Measurements from ENCODE around the gene CHRNG.

CHRNG gene

DNA sequence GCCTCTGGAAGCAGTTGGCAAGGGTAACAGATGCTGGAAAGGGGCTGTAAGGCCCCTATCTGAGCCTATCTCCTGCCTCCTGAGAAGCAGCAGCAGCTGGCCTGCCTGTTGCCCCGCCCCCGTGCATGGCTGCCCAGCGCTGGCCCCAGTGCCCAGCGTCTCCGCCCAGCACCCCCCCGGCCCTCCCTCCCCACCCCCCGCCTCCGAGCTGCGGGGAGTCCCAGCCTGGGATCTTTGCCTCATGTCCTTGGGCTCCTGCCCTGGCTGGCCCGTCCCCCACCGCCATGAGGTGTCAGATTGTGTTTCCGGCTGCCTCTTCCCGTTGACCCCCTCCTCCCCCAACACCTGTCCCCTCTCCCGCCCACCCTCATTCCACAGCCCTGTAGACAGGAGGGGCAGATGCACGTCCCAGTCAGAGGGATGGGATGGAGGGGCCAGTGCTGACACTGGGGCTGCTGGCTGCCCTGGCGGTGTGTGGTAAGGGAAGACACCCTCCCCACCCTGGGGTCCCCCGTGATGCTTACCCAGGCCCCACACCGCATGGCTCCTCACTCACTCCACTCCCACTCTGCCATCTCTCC, 13.6 kb upstream of the CHRNG start, which contains the start of gene CHRND:
CHRND (plus strand) TSS at position 370 of the 581 bp plus-strand sequence; CDS start at position 426, 56 bp downstream.
- TF ChIP-seq YY1 (IDR thresholded peaks at IDR 0.05; ENCODE audit: low read depth) (0 out of 2 replicates have a peak, but pooled peaks have one; percentile 30), RAD21 (IDR thresholded peaks at IDR 0.05; ENCODE audit: low read depth) (no peak), ZBTB7A (IDR thresholded peaks at IDR 0.05; ENCODE audit: low read depth) (no peak)
- TF ChIP-seq, protein P1, sequence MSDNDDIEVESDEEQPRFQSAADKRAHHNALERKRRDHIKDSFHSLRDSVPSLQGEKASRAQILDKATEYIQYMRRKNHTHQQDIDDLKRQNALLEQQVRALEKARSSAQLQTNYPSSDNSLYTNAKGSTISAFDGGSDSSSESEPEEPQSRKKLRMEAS (IDR thresholded peaks at IDR 0.05), result no peak
- TF ChIP-seq, protein P2, sequence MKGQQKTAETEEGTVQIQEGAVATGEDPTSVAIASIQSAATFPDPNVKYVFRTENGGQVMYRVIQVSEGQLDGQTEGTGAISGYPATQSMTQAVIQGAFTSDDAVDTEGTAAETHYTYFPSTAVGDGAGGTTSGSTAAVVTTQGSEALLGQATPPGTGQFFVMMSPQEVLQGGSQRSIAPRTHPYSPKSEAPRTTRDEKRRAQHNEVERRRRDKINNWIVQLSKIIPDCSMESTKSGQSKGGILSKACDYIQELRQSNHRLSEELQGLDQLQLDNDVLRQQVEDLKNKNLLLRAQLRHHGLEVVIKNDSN (IDR thresholded peaks at IDR 0.05), result no peak

- TF ChIP-seq YY1 (IDR thresholded peaks at IDR 0.05; ENCODE audit: low read depth) (no peak), EP300 (IDR thresholded peaks at IDR 0.05; ENCODE audit: borderline replicate concordance) (no peak), RAD21 (IDR thresholded peaks at IDR 0.05; ENCODE audit: low read depth) (no peak), FOXM1 (IDR thresholded peaks at IDR 0.05; ENCODE audit: borderline replicate concordance, low read depth) (no peak), REST (IDR thresholded peaks at IDR 0.05; ENCODE audit: low read depth) (no peak), TEAD4 (IDR thresholded peaks at IDR 0.05) (no peak), ZBTB7A (IDR thresholded peaks at IDR 0.05; ENCODE audit: low read depth) (no peak), TCF12 (IDR thresholded peaks at IDR 0.05; ENCODE audit: low read depth) (no peak), EGR1 (IDR thresholded peaks at IDR 0.05) (no peak), CREB1 (IDR thresholded peaks at IDR 0.05; ENCODE audit: low read depth) (no peak), TAF1 (IDR thresholded peaks at IDR 0.05; ENCODE audit: low read depth) (no peak), NFIC (IDR thresholded peaks at IDR 0.05) (no peak), CEBPB (IDR thresholded peaks at IDR 0.05) (no peak)
- TF ChIP-seq, protein P2 (IDR thresholded peaks at IDR 0.05), result no peak
- TF ChIP-seq, protein P1 (IDR thresholded peaks at IDR 0.05), result no peak
Measured at GRCh38 chr2:232526372-232526941, 13.0 kb upstream of the CHRNG start.

DNA sequence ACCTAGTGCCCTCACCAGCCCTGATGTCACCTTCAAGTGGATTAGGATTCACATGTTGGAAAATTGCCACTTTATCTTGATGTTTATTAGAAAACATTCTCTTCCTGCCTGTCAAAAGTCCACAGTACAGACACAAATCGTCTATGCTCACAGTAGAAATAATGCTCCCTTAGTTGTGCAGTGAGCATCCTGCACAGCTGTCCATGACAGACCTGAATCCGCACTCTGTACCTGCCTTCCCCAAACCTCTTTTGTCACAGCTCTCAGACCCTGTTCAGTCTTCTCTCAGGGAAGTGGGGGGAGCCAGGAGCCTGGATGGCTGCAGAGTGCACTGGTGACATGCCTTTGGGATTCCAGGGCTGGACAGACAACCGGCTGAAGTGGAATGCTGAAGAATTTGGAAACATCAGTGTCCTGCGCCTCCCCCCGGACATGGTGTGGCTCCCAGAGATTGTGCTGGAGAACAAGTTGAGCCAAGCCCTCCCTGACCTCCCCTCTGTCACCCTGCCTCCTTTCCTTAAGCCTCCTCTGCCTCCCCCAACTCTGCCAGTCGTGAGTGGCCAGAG, 11.5 kb upstream of the CHRNG start:
- TF ChIP-seq EGR1 (IDR thresholded peaks at IDR 0.05) (no peak), TAF1 (IDR thresholded peaks at IDR 0.05; ENCODE audit: low read depth) (no peak), NFIC (IDR thresholded peaks at IDR 0.05) (no peak), YY1 (IDR thresholded peaks at IDR 0.05; ENCODE audit: low read depth) (no peak), TEAD4 (IDR thresholded peaks at IDR 0.05) (no peak), FOXM1 (IDR thresholded peaks at IDR 0.05; ENCODE audit: borderline replicate concordance, low read depth) (no peak), ZBTB7A (IDR thresholded peaks at IDR 0.05; ENCODE audit: low read depth) (no peak)
- TF ChIP-seq, protein P2 (IDR thresholded peaks at IDR 0.05), result no peak

- TF ChIP-seq REST (IDR thresholded peaks at IDR 0.05; ENCODE audit: low read depth) (no peak), CREB1 (IDR thresholded peaks at IDR 0.05; ENCODE audit: low read depth) (no peak), CEBPB (IDR thresholded peaks at IDR 0.05) (no peak), RAD21 (IDR thresholded peaks at IDR 0.05; ENCODE audit: low read depth) (no peak), ZBTB7A (IDR thresholded peaks at IDR 0.05; ENCODE audit: low read depth) (no peak), NFIC (IDR thresholded peaks at IDR 0.05) (no peak), TAF1 (IDR thresholded peaks at IDR 0.05; ENCODE audit: low read depth) (no peak), TEAD4 (IDR thresholded peaks at IDR 0.05) (no peak), EGR1 (IDR thresholded peaks at IDR 0.05) (no peak), TCF12 (IDR thresholded peaks at IDR 0.05; ENCODE audit: low read depth) (no peak), FOXM1 (IDR thresholded peaks at IDR 0.05; ENCODE audit: borderline replicate concordance, low read depth) (no peak)
- TF ChIP-seq, protein P1 (IDR thresholded peaks at IDR 0.05), result no peak
- TF ChIP-seq, protein P2 (IDR thresholded peaks at IDR 0.05), result no peak
Measured at GRCh38 chr2:232528746-232529460, 10.6 kb upstream of the CHRNG start.
